Measurements from ENCODE around the gene SLC41A3. TPM values are rescaled to one million over a fixed set of nuclear protein-coding genes. Genes with fewer than 3 reads are reported as not detected.

Gene SLC41A3
- total and polyA plus RNA-seq, 2 of the 4 experiments (the other 2 are of a cell fraction): 30.5 to 43.5 TPM

- H2BK5ac ChIP-seq (ENCODE audit: low read depth, low read length, poor library complexity, severe bottlenecking): no peak overlapping the region
- H3K4me3 ChIP-seq (ENCODE audit: insufficient read depth, low read depth, low read length): no peak overlapping the region
- H3K36me3 ChIP-seq (ENCODE audit: control insufficient read depth, insufficient read depth, low read length): no peaks in the 10 kb centered on the region; the same call in 1 of the 2 replicates
- ChIA-PET CTCF (no interaction called here), POLR2A (ENCODE audit: unreplicated experiment) (no interaction called here)
- intact Hi-C loops (cut with micrococcal nuclease): no loop called here
- BruUV-seq (replicated peaks): no TSS peak
- H4K8ac ChIP-seq (ENCODE audit: low read depth in 2 of 2, low read length in 2 of 2): no peak overlapping the region
- ATAC-seq (ENCODE audit: low read depth): no peak
- no peak overlapping the region for H3K18ac ChIP-seq (ENCODE audit: low read depth, low read length)
- no peak overlapping the region for H3K4ac ChIP-seq (ENCODE audit: low read depth, low read length)
- no peak overlapping the region for H3K56ac ChIP-seq (ENCODE audit: extremely low read depth, insufficient read depth, low read length)
- no peaks in the 10 kb centered on the region for H4K20me1 ChIP-seq (ENCODE audit: insufficient read depth, low read length)
- H3K4me1 ChIP-seq (ENCODE audit: control insufficient read depth, insufficient read depth, low read length): no peaks in the 10 kb centered on the region
- H2BK15ac ChIP-seq (ENCODE audit: low read depth, low read length): no peak overlapping the region
- no peak overlapping the region for H2AK5ac ChIP-seq (ENCODE audit: low read depth, low read length)
- no peaks in the 10 kb centered on the region for H3K9me1 ChIP-seq (ENCODE audit: insufficient read depth, low read length)
- TF ChIP-seq MXI1 (IDR thresholded peaks at IDR 0.05; ENCODE audit: borderline replicate concordance, low read depth, low read length) (no peak), MAZ (IDR thresholded peaks at IDR 0.05; ENCODE audit: borderline replicate concordance, low read depth, low read length) (no peak), NFE2L2 (IDR thresholded peaks at IDR 0.05; ENCODE audit: low read depth, low read length) (no peak), FOS (IDR thresholded peaks at IDR 0.05; ENCODE audit: low read depth, low read length) (no peak)
- TF ChIP-seq, protein P1, sequence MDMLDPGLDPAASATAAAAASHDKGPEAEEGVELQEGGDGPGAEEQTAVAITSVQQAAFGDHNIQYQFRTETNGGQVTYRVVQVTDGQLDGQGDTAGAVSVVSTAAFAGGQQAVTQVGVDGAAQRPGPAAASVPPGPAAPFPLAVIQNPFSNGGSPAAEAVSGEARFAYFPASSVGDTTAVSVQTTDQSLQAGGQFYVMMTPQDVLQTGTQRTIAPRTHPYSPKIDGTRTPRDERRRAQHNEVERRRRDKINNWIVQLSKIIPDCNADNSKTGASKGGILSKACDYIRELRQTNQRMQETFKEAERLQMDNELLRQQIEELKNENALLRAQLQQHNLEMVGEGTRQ (IDR thresholded peaks at IDR 0.05; ENCODE audit: low read depth, low read length): no peak
- in situ Hi-C loops (cut with MboI; ENCODE audit: low sequenced_read_pairs): no loop called here
- H3K9me3 ChIP-seq (ENCODE audit: control insufficient read depth, insufficient read depth, low read length): peaks cover 7% of the 10 kb centered on the region
- H2AK9ac ChIP-seq (replicated peaks; ENCODE audit: low read depth, low read length, poor library complexity): no peak overlapping the region
- dilution Hi-C loops (cut with HindIII; ENCODE audit: low sequenced_read_pairs, unreplicated experiment): no loop called here
- H4K91ac ChIP-seq (ENCODE audit: insufficient read depth, low read depth, low read length): no peak overlapping the region
- H3K27ac ChIP-seq (ENCODE audit: insufficient read depth, low read length): no peak overlapping the region
- no peak overlapping the region for H3K23ac ChIP-seq (ENCODE audit: low read depth, low read length)
- no peak overlapping the region for H4K5ac ChIP-seq (ENCODE audit: low read depth, low read length)
- H3K79me1 ChIP-seq (ENCODE audit: low read depth in 1 of 2, low read length in 2 of 2): no peaks in the 10 kb centered on the region
- no peak overlapping the region for H3K14ac ChIP-seq (replicated peaks; ENCODE audit: low read depth, low read length)
- H2AFZ ChIP-seq (replicated peaks; ENCODE audit: low read length, poor library complexity): no peak overlapping the region
- H3K9ac ChIP-seq (ENCODE audit: low read depth, low read length): no peak overlapping the region
- H2BK120ac ChIP-seq (ENCODE audit: low read depth, low read length): no peak overlapping the region
- no peak for DNase-seq
- no peaks in the 10 kb centered on the region for H3K27me3 ChIP-seq (ENCODE audit: control insufficient read depth, insufficient read depth, low read length)
- H2BK20ac ChIP-seq (ENCODE audit: low read depth, low read length): no peak overlapping the region
- H3K4me2 ChIP-seq (ENCODE audit: low read depth, low read length): no peak overlapping the region
- 100% methylated on average over 4 of the region's 4 CpGs; no CpG with 5 or more reads in 1 of the 2 experiments for WGBS, 2 experiments (ENCODE audit: extremely low coverage in 2 of 2, insufficient read length in 1 of 2)
These were observed 58.1 kb downstream of the SLC41A3 start for GRCh38 chr3:126025862-126026261.

Data from IMR-90 (cell line).